NCI-H774 (cell line): Measurements from ENCODE around the gene KSR2.
A peak's percentile ranks its signal among the peaks of the same experiment; 100 is the strongest.
"Not testable (repeated sequence)": the region's sequence is repeated elsewhere in the genome, so short reads cannot be mapped to it uniquely, and the experiment has no call there.

Experiments
- DNase-seq: peaks from one replicate; lab custom pipeline; 2025; lab: John Stamatoyannopoulos, UW

Gene KSR2

GRCh38 chr12:117890644-117891043, 78.1 kb downstream of the KSR2 start:
- no peak for DNase-seq

- no peak for DNase-seq
These were observed 78.7 kb downstream of the KSR2 start for GRCh38 chr12:117890137-117890536.

- no peak for DNase-seq
These were observed 79.7 kb downstream of the KSR2 start for GRCh38 chr12:117889098-117889497.

GRCh38 chr12:117885211-117885610, 83.6 kb downstream of the KSR2 start:
- DNase-seq = no peak

GRCh38 chr12:117884161-117884560, 84.6 kb downstream of the KSR2 start:
- DNase-seq = no peak

- no peak for DNase-seq
These were observed 86.1 kb downstream of the KSR2 start for GRCh38 chr12:117882603-117883184.

GRCh38 chr12:117882181-117882580, 86.6 kb downstream of the KSR2 start:
- no peak for DNase-seq

GRCh38 chr12:117881517-117881916, 87.3 kb downstream of the KSR2 start:
- no peak for DNase-seq

GRCh38 chr12:117878605-117879004, 90.2 kb downstream of the KSR2 start:
- no peak for DNase-seq

GRCh38 chr12:117876436-117876816, 92.4 kb downstream of the KSR2 start:
- DNase-seq = no peak

- DNase-seq = no peak
These were observed 92.9 kb downstream of the KSR2 start for GRCh38 chr12:117875744-117876435.

GRCh38 chr12:117874842-117875434, 93.9 kb downstream of the KSR2 start:
- DNase-seq = peak; percentile 76

GRCh38 chr12:117874198-117874597, 94.6 kb downstream of the KSR2 start:
- not testable (repeated sequence) for DNase-seq

- no peak for DNase-seq
These were observed 96.1 kb downstream of the KSR2 start for GRCh38 chr12:117872546-117873169.

GRCh38 chr12:117869551-117869950, 99.2 kb downstream of the KSR2 start:
- DNase-seq = no peak

GRCh38 chr12:117867348-117867747, 101.4 kb downstream of the KSR2 start:
- DNase-seq = no peak

GRCh38 chr12:117865505-117865904, 103.3 kb downstream of the KSR2 start:
- DNase-seq = no peak

GRCh38 chr12:117863002-117863709, 105.6 kb downstream of the KSR2 start:
- DNase-seq = no peak

- no peak for DNase-seq
These were observed 107.1 kb downstream of the KSR2 start for GRCh38 chr12:117861691-117862090.

GRCh38 chr12:117860787-117861290, 108.0 kb downstream of the KSR2 start:
- not testable (repeated sequence) for DNase-seq

- DNase-seq = no peak
These were observed 108.7 kb downstream of the KSR2 start for GRCh38 chr12:117860111-117860510.
